HL-60 (cell line): Measurements from ENCODE around the gene TBC1D21.

Source experiments
- DNase-seq, 2 experiments: peaks; one replicate each; pipeline ENCODE4 v3.0.0-alpha.2; 2010 to 2020; ENCODE audit warnings: low read depth in 1 of 2, low spot score in 1 of 2
- H3K27ac ChIP-seq: fragments of 250-450 bp; sonication (Bioruptor Pico); replicated peaks from 2 replicates; pipeline ENCODE4 v1.5.1; 2020; ENCODE audit warnings: mild to moderate bottlenecking, moderate library complexity
- H3K27me3 ChIP-seq: fragments of 250-450 bp; sonication (Bioruptor Pico); 2 replicates; pipeline ENCODE4 v1.5.1; 2021; ENCODE audit warnings: mild to moderate bottlenecking, moderate library complexity; ENCODE audit not compliant: insufficient read depth, poor library complexity, severe bottlenecking
- H3K4me3 ChIP-seq: replicated peaks from 2 replicates; pipeline ENCODE4 v1.5.1; 2011; ENCODE audit warnings: mild to moderate bottlenecking, control low read depth, low read length; ENCODE audit not compliant: insufficient read depth
- CTCF ChIP-seq: IDR thresholded peaks from one replicate; pipeline ENCODE4 v1.5.1; 2011; ENCODE audit warnings: low read length, control low read depth, inconsistent platforms; ENCODE audit not compliant: insufficient read depth
- GABPA ChIP-seq: IDR thresholded peaks from 2 replicates; pipeline ENCODE4 v1.6.1; 2012; ENCODE audit warnings: low read depth
- POLR2AphosphoS5 ChIP-seq: IDR thresholded peaks from 2 replicates; pipeline ENCODE4 v1.6.1; 2012; ENCODE audit warnings: low read depth
- REST ChIP-seq: IDR thresholded peaks from 2 replicates; pipeline ENCODE4 v1.6.1; 2012; ENCODE audit warnings: low read depth; ENCODE audit not compliant: insufficient replicate concordance
- SPI1 ChIP-seq: IDR thresholded peaks from 2 replicates; pipeline ENCODE4 v1.6.1; 2012; ENCODE audit warnings: low read depth, mild to moderate bottlenecking, borderline replicate concordance

Gene TBC1D21

GRCh38 chr15:73932381-73933191 lies 59.2 kb downstream of the TBC1D21 start:
- DNase-seq, result no peak
- no peak overlapping the region for H3K27ac ChIP-seq
- H3K4me3 ChIP-seq, result no peak overlapping the region
- TF ChIP-seq CTCF (no peak), REST (no peak), GABPA (no peak), SPI1 (no peak), POLR2AphosphoS5 (no peak)
- H3K27me3 ChIP-seq, result peaks cover 11% of the 10 kb centered on the region

GRCh38 chr15:73934281-73934680 lies 60.9 kb downstream of the TBC1D21 start:
- TF ChIP-seq CTCF (no peak), POLR2AphosphoS5 (no peak), REST (no peak), SPI1 (no peak), GABPA (no peak)
- H3K4me3 ChIP-seq, result no peak overlapping the region
- H3K27me3 ChIP-seq, result peaks cover 3% of the 10 kb centered on the region
- no peak overlapping the region for H3K27ac ChIP-seq
- DNase-seq, result no peak

- DNase-seq, result no peak
- H3K4me3 ChIP-seq, result no peak overlapping the region
- H3K27ac ChIP-seq, result no peak overlapping the region
- TF ChIP-seq REST, result no peak
- no peak for TF ChIP-seq SPI1
- TF ChIP-seq CTCF, result no peak
- TF ChIP-seq POLR2AphosphoS5, result no peak
- no peak for TF ChIP-seq GABPA
- H3K27me3 ChIP-seq, result peaks cover 3% of the 10 kb centered on the region
Measured at GRCh38 chr15:73935547-73935946, 62.2 kb downstream of the TBC1D21 start.
